ENCODE results near the gene PXMP2.

GRCh38 chr12:132686825-132687210, 569 bp upstream of the PXMP2 start:
- no peak for TF ChIP-seq CTCF (IDR thresholded peaks at IDR 0.05)
- TF ChIP-seq POLR2A (IDR thresholded peaks at IDR 0.05) = no peak
